T-helper 1 cell treated with Interleukin-12 subunit alpha and Interleukin-12 subunit beta and Interleukin-4 antibody, amounts not matched to agents 30 μg/mL and 1 μg/mL, for 36 hours (primary cell): ENCODE results near the gene TNXB.
"Not testable (repeated sequence)": the region's sequence is repeated elsewhere in the genome, so short reads cannot be mapped to it uniquely, and the experiment has no call there.

ENCODE experiments used
- H3K27ac Mint-ChIP-seq: one replicate; pipeline ENCODE4 v1.8.0; 2021; ENCODE audit warnings: mild to moderate bottlenecking, mixed read lengths
- H3K27me3 Mint-ChIP-seq: one replicate; pipeline ENCODE4 v1.8.0; 2021; ENCODE audit warnings: low read depth, mixed read lengths
- H3K36me3 Mint-ChIP-seq: one replicate; pipeline ENCODE4 v1.8.0; 2021; ENCODE audit warnings: low read depth, mixed read lengths
- H3K4me1 Mint-ChIP-seq: one replicate; pipeline ENCODE4 v1.8.0; 2021; ENCODE audit warnings: low read depth, mixed read lengths
- H3K4me3 Mint-ChIP-seq: one replicate; pipeline ENCODE4 v1.8.0; 2021; ENCODE audit warnings: mild to moderate bottlenecking, moderate library complexity, mixed read lengths
- H3K9me3 Mint-ChIP-seq: one replicate; pipeline ENCODE4 v1.8.0; 2021; ENCODE audit warnings: mixed read lengths

TNXB gene

DNA sequence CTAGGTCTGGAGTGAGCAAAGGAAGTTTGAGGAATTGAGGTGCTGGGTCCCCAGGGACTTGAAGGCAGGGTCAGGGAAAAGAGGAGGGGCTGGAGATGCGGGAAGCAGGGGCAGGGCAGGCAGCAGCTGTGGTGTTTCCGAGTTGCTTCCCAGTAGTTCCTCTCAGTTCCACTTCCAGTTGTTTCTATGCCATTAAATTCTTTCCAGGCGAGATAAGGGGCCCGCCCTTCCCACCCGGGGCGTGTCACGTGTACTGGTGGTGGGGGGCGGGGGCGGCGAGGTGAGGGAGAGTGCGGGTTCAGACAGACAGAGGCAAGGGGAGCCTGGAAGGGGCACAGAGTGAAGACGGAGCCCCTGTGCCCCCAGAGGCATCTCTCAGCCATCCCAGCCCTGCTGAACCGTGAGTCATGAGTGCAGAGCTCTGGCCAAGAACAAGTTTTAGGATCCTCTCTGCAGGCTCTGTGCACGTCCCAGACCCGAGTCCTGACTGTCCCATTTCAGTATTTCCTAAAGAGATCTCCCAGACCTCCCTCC lies 977 bp downstream of the TNXB start:
- H3K27me3 Mint-ChIP-seq, result peaks cover 27% of the 10 kb centered on the region
- H3K27ac Mint-ChIP-seq, result no peak overlapping the region
- H3K36me3 Mint-ChIP-seq, result peaks cover 16% of the 10 kb centered on the region
- no peaks in the 10 kb centered on the region for H3K9me3 Mint-ChIP-seq
- peaks cover 3% of the 10 kb centered on the region for H3K4me1 Mint-ChIP-seq
- no peak overlapping the region for H3K4me3 Mint-ChIP-seq

- Mint-ChIP-seq H3K36me3 (peaks cover 11% of the 10 kb centered on the region), H3K4me1 (peaks cover 3% of the 10 kb centered on the region), H3K9me3 (no peaks in the 10 kb centered on the region), H3K4me3 (no peak overlapping the region), H3K27me3 (peaks cover 27% of the 10 kb centered on the region), H3K27ac (no peak overlapping the region)
Observed at GRCh38 chr6:32107406-32107805, 1.7 kb downstream of the TNXB start.

- Mint-ChIP-seq H3K27ac (no peak overlapping the region), H3K27me3 (peaks cover 27% of the 10 kb centered on the region)
Observed at GRCh38 chr6:32105433-32105832, 3.7 kb downstream of the TNXB start.

GRCh38 chr6:32102255-32102654 lies 6.9 kb downstream of the TNXB start:
- Mint-ChIP-seq H3K9me3 (no peaks in the 10 kb centered on the region), H3K4me3 (no peak overlapping the region), H3K36me3 (no peaks in the 10 kb centered on the region), H3K27me3 (peaks cover 34% of the 10 kb centered on the region), H3K27ac (no peak overlapping the region), H3K4me1 (no peaks in the 10 kb centered on the region)

More at GRCh38 chr6:32105433-32105832, 3.7 kb downstream of the TNXB start:
- peaks cover 3% of the 10 kb centered on the region for H3K36me3 Mint-ChIP-seq
- H3K4me3 Mint-ChIP-seq, result no peak overlapping the region
- H3K4me1 Mint-ChIP-seq, result peaks cover 3% of the 10 kb centered on the region
- no peaks in the 10 kb centered on the region for H3K9me3 Mint-ChIP-seq

- peaks cover 42% of the 10 kb centered on the region for H3K27me3 Mint-ChIP-seq
- not testable (repeated sequence) for H3K4me1 Mint-ChIP-seq, H3K36me3 Mint-ChIP-seq, H3K27ac Mint-ChIP-seq, H3K9me3 Mint-ChIP-seq, H3K4me3 Mint-ChIP-seq
Observed at GRCh38 chr6:32100251-32100650, 8.9 kb downstream of the TNXB start.

GRCh38 chr6:32097364-32097763 lies 11.8 kb downstream of the TNXB start:
- H3K4me3 Mint-ChIP-seq, result no peak overlapping the region
- H3K9me3 Mint-ChIP-seq, result no peaks in the 10 kb centered on the region
- H3K27ac Mint-ChIP-seq, result no peak overlapping the region
- no peaks in the 10 kb centered on the region for H3K36me3 Mint-ChIP-seq
- peaks cover 55% of the 10 kb centered on the region for H3K27me3 Mint-ChIP-seq
- H3K4me1 Mint-ChIP-seq, result no peaks in the 10 kb centered on the region

DNA sequence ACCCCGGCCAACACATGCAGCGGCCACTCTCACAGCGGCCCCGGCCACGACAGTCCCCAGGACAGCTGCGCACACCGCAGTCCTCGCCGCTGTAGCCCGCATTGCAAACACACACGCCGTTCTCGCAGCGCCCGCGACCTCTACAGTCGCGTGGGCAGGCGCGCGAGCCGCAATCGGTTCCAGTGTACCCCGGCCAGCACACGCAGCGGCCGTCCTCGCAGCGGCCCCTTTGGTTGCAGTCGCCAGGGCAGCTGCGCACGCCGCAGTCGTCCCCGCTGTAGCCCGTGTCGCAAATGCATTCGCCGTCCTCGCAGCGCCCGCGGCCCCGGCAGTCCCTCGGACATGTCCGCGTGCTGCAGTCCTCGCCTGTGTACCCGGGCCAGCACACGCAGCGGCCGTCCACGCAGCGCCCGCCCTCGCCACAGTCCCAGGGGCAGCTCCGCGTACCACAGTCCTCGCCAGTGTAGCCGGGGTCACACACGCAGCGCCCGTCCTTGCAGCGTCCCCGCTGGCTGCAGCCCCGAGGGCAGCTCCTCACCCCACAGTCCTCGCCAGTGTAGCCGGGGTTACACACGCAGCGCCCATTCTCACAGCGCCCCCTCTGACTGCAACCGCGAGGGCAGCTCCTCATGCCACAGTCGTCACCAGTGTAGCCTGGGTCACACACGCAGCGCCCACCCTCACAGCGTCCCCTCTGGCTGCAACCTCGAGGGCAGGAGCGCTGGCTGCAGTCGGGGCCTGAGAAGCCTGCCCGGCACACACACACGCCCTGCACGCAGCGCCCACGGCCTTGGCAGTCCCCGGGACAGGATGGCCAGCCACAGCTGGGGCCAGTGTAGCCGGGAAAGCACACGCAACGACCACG lies 12.5 kb downstream of the TNXB start:
- no peak overlapping the region for H3K4me3 Mint-ChIP-seq
- no peak overlapping the region for H3K27ac Mint-ChIP-seq
- peaks cover 59% of the 10 kb centered on the region for H3K27me3 Mint-ChIP-seq
- no peaks in the 10 kb centered on the region for H3K36me3 Mint-ChIP-seq
- H3K4me1 Mint-ChIP-seq, result no peaks in the 10 kb centered on the region
- no peaks in the 10 kb centered on the region for H3K9me3 Mint-ChIP-seq

DNA sequence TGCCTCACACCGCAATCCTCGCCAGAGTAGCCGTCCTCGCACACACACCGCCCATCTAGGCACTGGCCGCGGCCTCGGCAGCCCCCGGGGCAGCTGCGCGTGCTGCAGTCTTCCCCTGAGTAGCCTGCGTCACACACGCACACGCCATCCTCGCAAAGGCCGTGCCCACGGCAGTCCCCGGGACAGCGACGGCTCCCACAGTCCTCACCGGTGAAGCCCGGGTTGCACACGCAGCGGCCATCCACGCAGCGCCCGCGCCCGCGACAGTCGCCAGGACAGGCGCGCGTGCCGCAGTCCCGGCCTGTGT lies 13.1 kb downstream of the TNXB start:
- H3K4me3 Mint-ChIP-seq, result no peak overlapping the region
- H3K4me1 Mint-ChIP-seq, result no peaks in the 10 kb centered on the region
- H3K36me3 Mint-ChIP-seq, result no peaks in the 10 kb centered on the region
- no peak overlapping the region for H3K27ac Mint-ChIP-seq
- peaks cover 59% of the 10 kb centered on the region for H3K27me3 Mint-ChIP-seq
- H3K9me3 Mint-ChIP-seq, result no peaks in the 10 kb centered on the region

DNA sequence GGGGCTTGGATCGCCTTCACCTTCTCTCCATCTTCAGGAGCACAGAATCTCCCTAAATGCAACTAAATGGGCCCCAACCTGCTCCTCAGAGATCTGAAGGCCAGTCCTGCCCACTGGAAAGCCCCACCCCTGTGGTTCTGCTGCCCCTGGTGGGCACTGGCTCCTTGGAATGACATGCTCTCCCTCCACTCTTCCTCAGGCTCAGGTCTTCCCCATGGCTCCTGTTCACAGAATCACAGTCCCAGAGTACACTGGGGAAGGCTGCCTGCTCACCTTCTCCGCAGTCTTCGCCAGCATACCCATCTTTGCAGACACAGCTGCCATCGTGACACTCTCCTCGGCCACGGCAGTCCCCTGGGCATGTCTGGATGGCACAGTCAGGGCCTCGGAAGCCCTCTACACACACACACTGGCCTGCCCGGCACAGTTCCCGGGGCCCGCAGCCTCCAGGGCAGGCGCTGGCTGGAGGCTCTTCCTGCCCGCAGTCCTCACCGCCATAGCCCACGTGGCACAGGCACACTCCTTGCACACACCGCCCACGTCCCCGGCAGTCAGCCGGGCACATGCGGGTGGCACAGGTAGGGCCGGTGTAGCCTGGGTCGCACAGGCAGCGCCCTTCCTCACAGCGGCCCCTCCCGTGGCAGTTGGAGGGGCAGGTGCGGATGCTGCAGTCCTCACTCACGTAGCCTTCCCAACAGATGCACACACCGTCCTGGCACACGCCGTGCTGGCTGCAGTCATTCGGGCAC lies 13.6 kb downstream of the TNXB start:
- Mint-ChIP-seq H3K4me1 (no peaks in the 10 kb centered on the region), H3K27ac (no peak overlapping the region), H3K9me3 (no peaks in the 10 kb centered on the region), H3K4me3 (no peak overlapping the region), H3K36me3 (no peaks in the 10 kb centered on the region), H3K27me3 (peaks cover 59% of the 10 kb centered on the region)

GRCh38 chr6:32092760-32093497 lies 16.2 kb downstream of the TNXB start:
- Mint-ChIP-seq H3K27me3 (peaks cover 55% of the 10 kb centered on the region), H3K27ac (no peak overlapping the region), H3K36me3 (no peaks in the 10 kb centered on the region), H3K4me3 (no peak overlapping the region), H3K9me3 (no peaks in the 10 kb centered on the region), H3K4me1 (no peaks in the 10 kb centered on the region)

DNA sequence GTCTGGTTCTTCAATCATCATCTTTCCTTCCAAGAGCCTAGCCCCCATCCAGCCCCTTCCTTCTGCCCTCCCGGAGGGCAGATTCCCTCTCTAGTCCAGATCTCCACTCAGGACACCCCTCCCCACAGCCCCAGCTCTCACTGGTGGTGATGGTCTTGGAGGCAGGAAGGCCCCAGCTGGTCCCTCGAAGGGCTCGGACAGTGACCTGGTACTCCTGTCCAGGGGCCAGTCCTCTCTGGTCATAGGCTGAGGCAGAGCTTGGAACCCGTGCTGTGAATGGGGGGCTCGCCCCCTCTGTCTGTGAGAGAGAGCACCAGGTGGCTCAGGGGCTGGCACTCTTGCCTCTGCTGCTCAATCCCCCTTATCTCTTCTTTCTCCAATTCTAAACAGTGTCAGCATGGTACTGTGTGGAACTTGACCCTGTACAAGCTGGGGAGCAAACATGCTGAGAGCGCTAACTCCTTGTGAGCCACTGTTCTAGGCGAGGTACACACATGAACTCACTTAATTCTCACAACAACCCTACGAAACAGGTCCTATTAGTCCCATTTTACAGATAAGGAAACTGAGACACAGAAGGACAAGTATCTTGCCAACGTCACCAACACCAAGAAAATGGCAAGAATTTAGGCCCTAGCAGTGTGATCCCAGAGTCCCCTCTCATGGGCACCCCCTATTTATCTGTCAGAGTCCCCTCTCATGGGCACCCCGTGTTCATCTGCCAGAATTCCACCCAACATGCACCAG lies 19.9 kb downstream of the TNXB start:
- Mint-ChIP-seq H3K27me3 (peaks cover 52% of the 10 kb centered on the region), H3K4me3 (no peak overlapping the region), H3K27ac (no peak overlapping the region), H3K9me3 (no peaks in the 10 kb centered on the region), H3K36me3 (no peaks in the 10 kb centered on the region), H3K4me1 (peaks cover 7% of the 10 kb centered on the region)

GRCh38 chr6:32088487-32089049 lies 20.6 kb downstream of the TNXB start:
- H3K27me3 Mint-ChIP-seq, result peaks cover 56% of the 10 kb centered on the region
- no peaks in the 10 kb centered on the region for H3K9me3 Mint-ChIP-seq
- H3K36me3 Mint-ChIP-seq, result no peaks in the 10 kb centered on the region
- H3K27ac Mint-ChIP-seq, result no peak overlapping the region
- no peak overlapping the region for H3K4me3 Mint-ChIP-seq
- peaks cover 7% of the 10 kb centered on the region for H3K4me1 Mint-ChIP-seq

GRCh38 chr6:32087574-32088486 lies 21.3 kb downstream of the TNXB start:
- H3K4me3 Mint-ChIP-seq, result no peak overlapping the region
- H3K9me3 Mint-ChIP-seq, result no peaks in the 10 kb centered on the region
- H3K36me3 Mint-ChIP-seq, result no peaks in the 10 kb centered on the region
- peaks cover 57% of the 10 kb centered on the region for H3K27me3 Mint-ChIP-seq
- peaks cover 7% of the 10 kb centered on the region for H3K4me1 Mint-ChIP-seq
- no peak overlapping the region for H3K27ac Mint-ChIP-seq
